GM15510 (cell line): ENCODE data around the gene AGBL4.

ENCODE experiments used
- POLR2A ChIP-seq: IDR thresholded peaks from 3 replicates; pipeline ENCODE4 v1.6.1; 2011; ENCODE audit warnings: borderline replicate concordance; ENCODE audit not compliant: insufficient read length; ENCODE audit errors: extremely low read depth

The AGBL4 gene

GRCh38 chr1:48793863-48794262 is 1229.9 kb downstream of the AGBL4 start:
- no peak for TF ChIP-seq POLR2A

GRCh38 chr1:48792961-48793360 is 1230.8 kb downstream of the AGBL4 start:
- no peak for TF ChIP-seq POLR2A

GRCh38 chr1:48790397-48790796 is 1233.4 kb downstream of the AGBL4 start:
- TF ChIP-seq POLR2A, result no peak

- no peak for TF ChIP-seq POLR2A
These were observed 1233.9 kb downstream of the AGBL4 start for GRCh38 chr1:48789903-48790302.

GRCh38 chr1:48785869-48786268 is 1237.9 kb downstream of the AGBL4 start:
- no peak for TF ChIP-seq POLR2A

GRCh38 chr1:48784301-48784700 is 1239.5 kb downstream of the AGBL4 start:
- no peak for TF ChIP-seq POLR2A

GRCh38 chr1:48777219-48777895 is 1246.4 kb downstream of the AGBL4 start:
- no peak for TF ChIP-seq POLR2A

- TF ChIP-seq POLR2A, result no peak
These were observed 1247.1 kb downstream of the AGBL4 start, which contains the start of gene BEND5 for GRCh38 chr1:48776393-48777218. BEND5 (minus strand) TSS chr1:48776891; CDS start chr1:48776831, 60 bp downstream.

GRCh38 chr1:48775831-48776392 is 1247.8 kb downstream of the AGBL4 start:
- no peak for TF ChIP-seq POLR2A

- no peak for TF ChIP-seq POLR2A
These were observed 1250.6 kb downstream of the AGBL4 start for GRCh38 chr1:48773133-48773532.

- TF ChIP-seq POLR2A, result no peak
These were observed 1251.5 kb downstream of the AGBL4 start for GRCh38 chr1:48772211-48772610.

GRCh38 chr1:48771561-48771960 is 1252.2 kb downstream of the AGBL4 start:
- TF ChIP-seq POLR2A, result no peak

GRCh38 chr1:48767975-48768510 is 1255.7 kb downstream of the AGBL4 start:
- TF ChIP-seq POLR2A, result no peak

- no peak for TF ChIP-seq POLR2A
These were observed 1258.4 kb downstream of the AGBL4 start for GRCh38 chr1:48765335-48765734.

- no peak for TF ChIP-seq POLR2A
These were observed 1261.8 kb downstream of the AGBL4 start for GRCh38 chr1:48761986-48762385.
